Prostate gland (tissue), 2 donors: ENCODE results near the gene COL4A5.

Experiments
- POLR2A ChIP-seq: fragments of 450-650 bp; IDR thresholded peaks from one replicate; pipeline ENCODE4 v1.6.1; 2016; ENCODE audit warnings: antibody characterized with exemption, mild to moderate bottlenecking
- POLR2AphosphoS5 ChIP-seq: sonication (generic); formaldehyde crosslinking; IDR thresholded peaks from one replicate; pipeline ENCODE4 v1.6.1; 2017; ENCODE audit warnings: antibody characterized with exemption
- TF ChIP-seq, protein P1 (sequence below), 4 experiments: fragments of 200-600 bp in 2 of 4; fragments of 450-650 bp in 2 of 4; sonication (generic) in 2 of 4; IDR thresholded peaks; 1 replicate in 3 of 4; 2 replicates in 1 of 4; pipeline ENCODE4 v1.5.1; 2016 to 2019; ENCODE audit warnings: antibody characterized with exemption in 4 of 4, mild to moderate bottlenecking in 2 of 4, moderate library complexity in 2 of 4

DNA sequence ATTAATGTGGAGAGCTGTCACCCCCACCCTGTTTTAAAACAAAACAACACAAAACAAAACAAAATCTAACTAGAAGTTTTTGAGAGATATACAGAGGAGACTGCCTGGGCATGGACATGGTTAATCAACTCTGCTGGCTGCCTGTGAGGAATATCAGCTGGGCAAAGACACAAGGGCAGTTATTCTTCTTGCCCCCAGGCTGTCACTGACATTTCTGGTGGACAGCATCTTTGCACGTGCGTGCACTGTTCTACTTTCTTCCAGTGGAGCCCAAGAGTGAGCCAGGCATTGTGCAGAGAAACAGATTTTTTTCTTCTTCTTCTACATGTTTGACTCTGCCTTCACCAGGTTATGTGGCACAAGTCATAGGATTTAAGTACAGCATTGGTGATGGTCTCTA, 282.9 kb downstream of the COL4A5 start:
- TF ChIP-seq, protein P1, sequence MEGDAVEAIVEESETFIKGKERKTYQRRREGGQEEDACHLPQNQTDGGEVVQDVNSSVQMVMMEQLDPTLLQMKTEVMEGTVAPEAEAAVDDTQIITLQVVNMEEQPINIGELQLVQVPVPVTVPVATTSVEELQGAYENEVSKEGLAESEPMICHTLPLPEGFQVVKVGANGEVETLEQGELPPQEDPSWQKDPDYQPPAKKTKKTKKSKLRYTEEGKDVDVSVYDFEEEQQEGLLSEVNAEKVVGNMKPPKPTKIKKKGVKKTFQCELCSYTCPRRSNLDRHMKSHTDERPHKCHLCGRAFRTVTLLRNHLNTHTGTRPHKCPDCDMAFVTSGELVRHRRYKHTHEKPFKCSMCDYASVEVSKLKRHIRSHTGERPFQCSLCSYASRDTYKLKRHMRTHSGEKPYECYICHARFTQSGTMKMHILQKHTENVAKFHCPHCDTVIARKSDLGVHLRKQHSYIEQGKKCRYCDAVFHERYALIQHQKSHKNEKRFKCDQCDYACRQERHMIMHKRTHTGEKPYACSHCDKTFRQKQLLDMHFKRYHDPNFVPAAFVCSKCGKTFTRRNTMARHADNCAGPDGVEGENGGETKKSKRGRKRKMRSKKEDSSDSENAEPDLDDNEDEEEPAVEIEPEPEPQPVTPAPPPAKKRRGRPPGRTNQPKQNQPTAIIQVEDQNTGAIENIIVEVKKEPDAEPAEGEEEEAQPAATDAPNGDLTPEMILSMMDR (IDR thresholded peaks at IDR 0.05), result no peak
- TF ChIP-seq POLR2A (no peak), POLR2AphosphoS5 (no peak)
